Nephron progenitor cell (in vitro differentiated cells): ENCODE results near the gene PIK3R3.
"Not testable (repeated sequence)": the region's sequence is repeated elsewhere in the genome, so short reads cannot be mapped to it uniquely, and the experiment has no call there.

ENCODE experiments used
- DNase-seq: peaks from one replicate; pipeline ENCODE4 v3.0.0; 2021
- H3K27ac Mint-ChIP-seq: 2 replicates; pipeline ENCODE4 v1.8.0; 2021; ENCODE audit warnings: mild to moderate bottlenecking, moderate library complexity, mixed read lengths
- H3K27me3 Mint-ChIP-seq: 2 replicates; pipeline ENCODE4 v1.8.0; 2021; ENCODE audit warnings: mild to moderate bottlenecking, low read depth, mixed read lengths; ENCODE audit not compliant: poor library complexity
- H3K36me3 Mint-ChIP-seq: 2 replicates; pipeline ENCODE4 v1.8.0; 2021; ENCODE audit warnings: low read depth, mixed read lengths
- H3K4me1 Mint-ChIP-seq: 2 replicates; pipeline ENCODE4 v1.8.0; 2021; ENCODE audit warnings: mixed read lengths
- H3K4me3 Mint-ChIP-seq: 2 replicates; pipeline ENCODE4 v1.8.0; 2021; ENCODE audit warnings: mild to moderate bottlenecking, moderate library complexity, mixed read lengths
- H3K9me3 Mint-ChIP-seq: 2 replicates; pipeline ENCODE4 v1.8.0; 2021; ENCODE audit warnings: mild to moderate bottlenecking, moderate library complexity, mixed read lengths
- TF ChIP-seq, protein P1 (sequence below): fragments of 200-600 bp; sonication (generic); IDR thresholded peaks from 2 replicates; pipeline ENCODE4 v1.5.0; 2021; ENCODE audit warnings: antibody characterized with exemption

PIK3R3 gene

GRCh38 chr1:46098027-46098712 is 34.3 kb downstream of the PIK3R3 start:
- Mint-ChIP-seq H3K4me1 (peaks cover 5% of the 10 kb centered on the region), H3K36me3 (peaks cover 89% of the 10 kb centered on the region), H3K27ac (no peak overlapping the region), H3K9me3 (peaks cover 76% of the 10 kb centered on the region), H3K27me3 (no peaks in the 10 kb centered on the region), H3K4me3 (no peak overlapping the region)
- TF ChIP-seq, protein P1, sequence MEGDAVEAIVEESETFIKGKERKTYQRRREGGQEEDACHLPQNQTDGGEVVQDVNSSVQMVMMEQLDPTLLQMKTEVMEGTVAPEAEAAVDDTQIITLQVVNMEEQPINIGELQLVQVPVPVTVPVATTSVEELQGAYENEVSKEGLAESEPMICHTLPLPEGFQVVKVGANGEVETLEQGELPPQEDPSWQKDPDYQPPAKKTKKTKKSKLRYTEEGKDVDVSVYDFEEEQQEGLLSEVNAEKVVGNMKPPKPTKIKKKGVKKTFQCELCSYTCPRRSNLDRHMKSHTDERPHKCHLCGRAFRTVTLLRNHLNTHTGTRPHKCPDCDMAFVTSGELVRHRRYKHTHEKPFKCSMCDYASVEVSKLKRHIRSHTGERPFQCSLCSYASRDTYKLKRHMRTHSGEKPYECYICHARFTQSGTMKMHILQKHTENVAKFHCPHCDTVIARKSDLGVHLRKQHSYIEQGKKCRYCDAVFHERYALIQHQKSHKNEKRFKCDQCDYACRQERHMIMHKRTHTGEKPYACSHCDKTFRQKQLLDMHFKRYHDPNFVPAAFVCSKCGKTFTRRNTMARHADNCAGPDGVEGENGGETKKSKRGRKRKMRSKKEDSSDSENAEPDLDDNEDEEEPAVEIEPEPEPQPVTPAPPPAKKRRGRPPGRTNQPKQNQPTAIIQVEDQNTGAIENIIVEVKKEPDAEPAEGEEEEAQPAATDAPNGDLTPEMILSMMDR, result no peak
- DNase-seq, result no peak

DNA sequence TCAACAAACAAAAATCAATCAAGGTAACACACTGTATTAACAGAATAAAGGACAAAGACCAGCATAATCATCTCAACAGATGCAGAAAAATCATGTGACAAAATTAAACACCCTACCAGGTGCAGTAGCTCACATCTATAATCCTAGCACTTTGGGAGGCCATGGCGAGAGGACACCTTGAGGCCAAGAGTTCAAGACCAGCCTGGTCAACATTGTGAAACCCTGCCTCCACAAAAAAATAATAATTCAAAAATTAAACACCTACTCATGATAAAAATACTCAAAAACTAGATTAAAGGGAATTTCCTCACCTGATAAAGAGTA is 35.3 kb downstream of the PIK3R3 start:
- peak overlapping the region; percentile 67 for H3K27ac Mint-ChIP-seq
- peaks cover 5% of the 10 kb centered on the region for H3K4me1 Mint-ChIP-seq
- H3K4me3 Mint-ChIP-seq, result no peak overlapping the region
- H3K27me3 Mint-ChIP-seq, result no peaks in the 10 kb centered on the region
- peaks cover 70% of the 10 kb centered on the region for H3K9me3 Mint-ChIP-seq
- TF ChIP-seq, protein P1, result no peak
- DNase-seq, result no peak
- peaks cover 86% of the 10 kb centered on the region for H3K36me3 Mint-ChIP-seq

GRCh38 chr1:46096269-46097148 is 35.9 kb downstream of the PIK3R3 start:
- TF ChIP-seq, protein P1, result no peak
- peak overlapping the region; percentile 67 for H3K27ac Mint-ChIP-seq

DNA sequence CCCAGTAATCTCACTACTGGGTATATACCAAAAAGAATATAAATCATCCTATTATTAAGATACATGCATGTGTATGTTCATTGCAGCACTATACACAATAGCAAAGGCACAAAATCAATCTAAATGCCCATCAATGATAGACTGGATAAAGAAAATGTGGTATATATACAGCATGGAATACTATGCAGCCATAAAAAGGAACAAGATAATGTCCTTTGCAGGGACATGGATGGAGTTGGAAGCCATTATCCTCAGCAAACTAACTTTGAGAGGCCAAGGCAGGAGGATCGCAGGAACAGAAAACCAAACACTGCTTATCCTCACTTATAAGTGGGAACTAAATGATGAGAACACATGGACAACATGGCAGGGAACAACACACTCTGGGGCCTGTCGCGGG is 37.3 kb downstream of the PIK3R3 start:
- not testable (repeated sequence) for H3K4me1 Mint-ChIP-seq, H3K27ac Mint-ChIP-seq, H3K27me3 Mint-ChIP-seq, DNase-seq, H3K4me3 Mint-ChIP-seq
- Mint-ChIP-seq H3K9me3 (peaks cover 53% of the 10 kb centered on the region), H3K36me3 (peaks cover 81% of the 10 kb centered on the region)

More at GRCh38 chr1:46096269-46097148, 35.9 kb downstream of the PIK3R3 start:
- H3K4me1 Mint-ChIP-seq, result peaks cover 5% of the 10 kb centered on the region
- H3K9me3 Mint-ChIP-seq, result peaks cover 67% of the 10 kb centered on the region
- peaks cover 87% of the 10 kb centered on the region for H3K36me3 Mint-ChIP-seq
- H3K4me3 Mint-ChIP-seq, result no peak overlapping the region
- no peaks in the 10 kb centered on the region for H3K27me3 Mint-ChIP-seq
- DNase-seq, result no peak

DNA sequence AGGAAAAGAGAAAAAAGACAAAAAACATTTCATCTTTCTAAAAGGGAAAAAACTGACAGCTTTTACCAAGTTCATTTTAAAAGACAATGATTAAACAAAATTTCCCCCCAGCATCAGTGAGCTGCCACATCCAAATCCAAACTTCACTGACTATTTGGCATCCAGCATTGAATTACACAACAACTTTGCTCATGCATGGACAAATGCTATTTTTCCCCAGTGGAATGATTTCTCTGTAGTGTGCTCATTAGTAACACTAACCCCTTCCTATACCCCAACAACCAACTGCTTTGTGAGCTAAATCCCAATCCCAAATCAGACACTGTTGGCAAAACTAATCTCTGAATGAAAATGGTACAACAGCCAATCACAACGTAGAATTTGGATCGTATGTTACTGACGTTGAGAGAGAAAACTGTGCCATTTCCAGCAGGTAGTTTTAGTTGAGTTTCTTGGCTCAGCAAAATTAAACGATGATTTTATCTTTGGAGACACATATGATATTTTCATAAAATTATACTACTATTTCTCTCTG is 37.9 kb downstream of the PIK3R3 start:
- TF ChIP-seq, protein P1, result no peak
- no peak for DNase-seq
- Mint-ChIP-seq H3K4me1 (peaks cover 5% of the 10 kb centered on the region), H3K36me3 (peaks cover 81% of the 10 kb centered on the region), H3K4me3 (no peak overlapping the region), H3K27ac (no peak overlapping the region), H3K27me3 (no peaks in the 10 kb centered on the region), H3K9me3 (peaks cover 47% of the 10 kb centered on the region)

DNA sequence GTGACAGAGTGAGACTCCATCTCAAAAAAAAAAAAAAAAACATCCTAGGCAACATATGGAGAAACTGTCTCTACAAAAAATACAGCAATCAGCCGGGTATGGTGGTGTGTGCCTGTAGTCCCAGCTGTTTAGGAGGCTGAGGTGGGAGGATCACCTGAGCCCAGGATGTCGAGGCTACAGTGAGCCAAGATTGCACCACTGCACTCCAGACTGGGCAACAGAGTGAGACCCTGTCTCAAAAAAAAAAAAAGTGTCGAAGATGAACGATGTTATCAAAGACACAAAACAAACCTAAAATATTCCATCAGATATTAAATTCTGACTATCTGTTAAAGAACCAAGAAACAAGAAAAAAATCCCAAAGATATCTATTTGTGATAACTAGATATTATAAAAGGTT is 38.6 kb downstream of the PIK3R3 start:
- H3K27me3 Mint-ChIP-seq, result not testable (repeated sequence)

More for the DNA sequence above, 38.6 kb downstream of the PIK3R3 start:
- H3K4me3 Mint-ChIP-seq, DNase-seq, H3K4me1 Mint-ChIP-seq, H3K27ac Mint-ChIP-seq: not testable (repeated sequence)
- peaks cover 40% of the 10 kb centered on the region for H3K9me3 Mint-ChIP-seq
- peaks cover 80% of the 10 kb centered on the region for H3K36me3 Mint-ChIP-seq
